GM18526 (cell line): ENCODE results near the gene ACSL4.

ENCODE experiments used
- POLR2A ChIP-seq: IDR thresholded peaks from 3 replicates; pipeline ENCODE4 v1.6.1; 2011; ENCODE audit not compliant: insufficient read length; ENCODE audit errors: extremely low read depth

Gene ACSL4

GRCh38 chrX:109739625-109740432 lies 6.8 kb upstream of the ACSL4 start:
- TF ChIP-seq POLR2A: no peak

- TF ChIP-seq POLR2A: no peak
These were observed 2.2 kb upstream of the ACSL4 start for GRCh38 chrX:109735202-109735744.

- no peak for TF ChIP-seq POLR2A
These were observed 591 bp upstream of the ACSL4 start for GRCh38 chrX:109733613-109734083.

- TF ChIP-seq POLR2A: no peak
These were observed 848 bp downstream of the ACSL4 start for GRCh38 chrX:109732017-109732801.

- TF ChIP-seq POLR2A: no peak
These were observed 4.9 kb downstream of the ACSL4 start for GRCh38 chrX:109728173-109728535.

- no peak for TF ChIP-seq POLR2A
These were observed 12.1 kb downstream of the ACSL4 start for GRCh38 chrX:109720947-109721346.

- no peak for TF ChIP-seq POLR2A
These were observed 13.8 kb downstream of the ACSL4 start for GRCh38 chrX:109719264-109719663.

GRCh38 chrX:109716431-109717028 lies 16.5 kb downstream of the ACSL4 start:
- TF ChIP-seq POLR2A: no peak

- TF ChIP-seq POLR2A: no peak
These were observed 18.6 kb downstream of the ACSL4 start for GRCh38 chrX:109714340-109714958.

- no peak for TF ChIP-seq POLR2A
These were observed 22.9 kb downstream of the ACSL4 start for GRCh38 chrX:109710181-109710580.

- TF ChIP-seq POLR2A: no peak
These were observed 23.9 kb downstream of the ACSL4 start for GRCh38 chrX:109709129-109709631.

GRCh38 chrX:109707720-109708119 lies 25.3 kb downstream of the ACSL4 start:
- TF ChIP-seq POLR2A: no peak

GRCh38 chrX:109707319-109707718 lies 25.7 kb downstream of the ACSL4 start:
- TF ChIP-seq POLR2A: no peak

- TF ChIP-seq POLR2A: no peak
These were observed 28.5 kb downstream of the ACSL4 start for GRCh38 chrX:109704563-109704962.

- no peak for TF ChIP-seq POLR2A
These were observed 35.2 kb downstream of the ACSL4 start for GRCh38 chrX:109697855-109698254.
